MG63 (cell line): ENCODE results near the gene PMM2. TPM values are rescaled to one million over a fixed set of nuclear protein-coding genes. Genes with fewer than 3 reads are reported as not detected.
"Not testable (repeated sequence)": the region's sequence is repeated elsewhere in the genome, so short reads cannot be mapped to it uniquely, and the experiment has no call there.

Source experiments
- DNase-seq: peaks from one replicate; pipeline ENCODE4 v3.0.0-alpha.2; 2020
- H3K27me3 ChIP-seq: fragments of 250-450 bp; sonication (Bioruptor Pico); 2 replicates; pipeline ENCODE4 v1.5.1; 2020; ENCODE audit warnings: mild to moderate bottlenecking, moderate library complexity
- H3K36me3 ChIP-seq: fragments of 250-450 bp; sonication (Bioruptor Pico); 2 replicates; pipeline ENCODE4 v1.5.1; 2020; ENCODE audit warnings: mild to moderate bottlenecking, moderate library complexity
- H3K4me3 ChIP-seq: fragments of 250-450 bp; sonication (Bioruptor Pico); 2 replicates; pipeline ENCODE4 v1.5.1; 2020; ENCODE audit warnings: mild to moderate bottlenecking, moderate library complexity
- H3K9me3 ChIP-seq: fragments of 250-450 bp; sonication (Bioruptor Pico); 2 replicates; pipeline ENCODE4 v1.5.1; 2020; ENCODE audit warnings: mild to moderate bottlenecking, moderate library complexity
- total RNA-seq: library from RNA; depleted of rRNA; stranded (reverse); fragments of >200 nt; shearing (Covaris generic); gene quantifications from 2 replicates; pipeline ENCODE4 v1.2.3, GENCODE V29; 2014; ENCODE audit warnings: low replicate concordance

Gene PMM2
- total RNA-seq, 1 experiment from 2014 or later = 53.1 TPM

DNA sequence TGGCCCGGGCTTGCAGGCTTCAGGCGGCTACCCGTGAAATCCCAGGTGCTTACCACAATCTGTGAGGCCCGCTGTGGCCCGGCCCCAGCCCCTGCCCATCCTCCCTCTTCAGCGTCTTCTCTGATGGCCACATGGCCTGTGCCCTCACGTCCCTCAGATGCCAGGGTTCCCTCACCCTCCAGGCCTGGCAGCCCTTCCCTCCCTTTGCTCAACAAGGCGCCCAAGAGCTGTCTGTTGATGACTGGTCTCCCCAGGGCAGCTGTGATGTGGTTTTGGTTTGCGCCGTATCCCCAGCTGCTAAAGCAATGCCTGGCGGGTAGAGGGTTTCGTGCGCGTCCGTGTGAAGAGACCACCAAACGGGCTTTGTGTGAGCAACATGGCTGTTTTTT, 35.1 kb downstream of the PMM2 start:
- Histone ChIP-seq H3K9me3 (no peaks in the 10 kb centered on the region), H3K36me3 (peaks cover 53% of the 10 kb centered on the region), H3K27me3 (no peaks in the 10 kb centered on the region), H3K4me3 (no peak overlapping the region)
- DNase-seq = no peak

GRCh38 chr16:8836797-8837196, 39.2 kb downstream of the PMM2 start:
- not testable (repeated sequence) for H3K4me3 ChIP-seq, H3K27me3 ChIP-seq, DNase-seq, H3K9me3 ChIP-seq
- peaks cover 19% of the 10 kb centered on the region for H3K36me3 ChIP-seq

- not testable (repeated sequence) for DNase-seq, H3K4me3 ChIP-seq, H3K9me3 ChIP-seq, H3K27me3 ChIP-seq
- peaks cover 11% of the 10 kb centered on the region for H3K36me3 ChIP-seq
Measured at GRCh38 chr16:8837594-8837993, 40.0 kb downstream of the PMM2 start.

DNA sequence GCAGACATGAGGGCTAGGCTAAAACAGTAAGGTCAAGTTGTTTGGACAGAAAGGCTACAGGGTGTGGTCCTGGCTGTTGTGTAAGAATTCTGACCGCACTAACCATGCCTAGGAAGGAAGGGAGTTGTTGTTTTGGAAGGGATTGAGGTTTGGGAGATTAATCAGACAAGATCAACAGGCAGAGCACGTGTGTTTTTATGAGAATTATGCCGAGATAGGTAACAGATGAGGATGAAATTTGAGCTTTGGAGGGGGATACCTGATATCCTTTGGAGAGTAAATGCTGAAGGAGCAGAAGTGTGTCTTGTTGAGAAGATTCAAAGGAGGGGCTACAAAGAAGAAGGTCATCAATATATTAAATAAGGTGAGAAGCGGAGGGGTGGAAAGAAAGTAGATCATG, 44.4 kb downstream of the PMM2 start:
- H3K36me3 ChIP-seq = peaks cover 24% of the 10 kb centered on the region
- not testable (repeated sequence) for H3K27me3 ChIP-seq, H3K4me3 ChIP-seq, DNase-seq, H3K9me3 ChIP-seq

GRCh38 chr16:8843296-8843695, 45.7 kb downstream of the PMM2 start:
- peak; percentile 67 for DNase-seq
- not testable (repeated sequence) for H3K9me3 ChIP-seq, H3K4me3 ChIP-seq, H3K27me3 ChIP-seq
- H3K36me3 ChIP-seq = peaks cover 29% of the 10 kb centered on the region

DNA sequence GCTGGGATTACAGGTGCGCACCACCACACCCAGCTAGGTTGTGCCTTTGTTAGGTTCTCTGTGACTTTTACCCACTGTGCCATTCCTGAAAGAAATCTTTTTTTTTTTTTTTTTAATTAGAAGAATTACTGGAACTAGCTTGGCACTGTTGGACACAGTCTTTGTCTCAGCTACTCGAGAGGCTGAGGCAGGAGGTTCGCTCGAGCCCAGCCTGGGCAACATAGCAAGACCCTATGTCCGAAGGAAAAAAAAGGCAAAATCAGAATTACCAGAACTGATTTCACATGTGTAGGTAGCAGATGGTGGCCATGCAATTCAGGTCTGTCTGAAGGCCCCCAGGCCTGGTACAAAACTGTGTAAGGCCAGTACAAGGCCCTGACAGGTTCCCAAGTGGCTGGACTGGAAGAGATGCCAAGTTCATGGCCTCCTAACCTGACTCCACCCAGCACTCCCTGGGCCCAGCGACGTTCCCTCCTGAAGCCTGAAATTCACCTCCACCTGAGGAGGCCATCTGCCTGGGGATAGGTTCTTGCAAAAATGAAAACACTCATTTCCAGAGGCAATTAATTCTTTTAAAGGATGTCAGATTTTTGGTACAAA, 48.2 kb downstream of the PMM2 start:
- Histone ChIP-seq H3K9me3 (no peaks in the 10 kb centered on the region), H3K27me3 (no peaks in the 10 kb centered on the region), H3K36me3 (peaks cover 49% of the 10 kb centered on the region), H3K4me3 (no peak overlapping the region)
- DNase-seq = no peak

GRCh38 chr16:8846401-8846932, 48.8 kb downstream of the PMM2 start:
- DNase-seq = no peak
- H3K36me3 ChIP-seq = peaks cover 56% of the 10 kb centered on the region
- H3K27me3 ChIP-seq = no peaks in the 10 kb centered on the region
- H3K4me3 ChIP-seq = no peak overlapping the region
- H3K9me3 ChIP-seq = no peaks in the 10 kb centered on the region

- Histone ChIP-seq H3K9me3 (no peaks in the 10 kb centered on the region), H3K4me3 (no peak overlapping the region), H3K36me3 (peaks cover 59% of the 10 kb centered on the region)
Measured at GRCh38 chr16:8847145-8847544, 49.5 kb downstream of the PMM2 start.

GRCh38 chr16:8847623-8848022, 50.0 kb downstream of the PMM2 start:
- H3K36me3 ChIP-seq = peaks cover 64% of the 10 kb centered on the region
- no peak for DNase-seq
- no peaks in the 10 kb centered on the region for H3K27me3 ChIP-seq
- no peak overlapping the region for H3K4me3 ChIP-seq
- H3K9me3 ChIP-seq = no peaks in the 10 kb centered on the region

More at GRCh38 chr16:8847145-8847544, 49.5 kb downstream of the PMM2 start:
- DNase-seq = no peak
- H3K27me3 ChIP-seq = no peaks in the 10 kb centered on the region

GRCh38 chr16:8848231-8848938, 50.7 kb downstream of the PMM2 start:
- Histone ChIP-seq H3K27me3 (no peaks in the 10 kb centered on the region), H3K36me3 (peaks cover 72% of the 10 kb centered on the region), H3K9me3 (no peaks in the 10 kb centered on the region), H3K4me3 (no peak overlapping the region)
- no peak for DNase-seq

DNA sequence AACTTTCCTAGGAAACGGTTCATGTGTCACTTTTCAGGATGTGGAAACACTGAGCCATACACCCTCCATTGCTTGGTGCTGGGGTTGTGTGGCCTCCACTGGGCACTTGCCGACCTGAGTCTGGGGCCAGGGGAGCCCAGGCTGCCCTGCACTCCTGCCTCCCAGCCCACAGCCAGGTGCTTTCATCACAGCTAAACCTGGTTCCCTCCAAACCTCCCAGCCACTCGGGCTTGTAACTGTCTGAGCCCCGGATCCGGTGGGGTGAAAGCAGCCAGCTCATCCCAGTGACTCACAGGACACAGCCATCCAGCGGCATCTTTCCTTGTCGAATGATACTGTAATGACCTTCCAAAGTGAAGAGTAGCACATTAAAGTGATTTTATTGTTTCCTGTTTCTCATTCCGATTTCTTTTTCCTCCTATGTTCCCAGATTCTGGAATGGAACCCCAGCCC, 51.3 kb downstream of the PMM2 start:
- Histone ChIP-seq H3K27me3 (no peaks in the 10 kb centered on the region), H3K4me3 (no peak overlapping the region), H3K9me3 (no peaks in the 10 kb centered on the region), H3K36me3 (peaks cover 77% of the 10 kb centered on the region)
- peak; percentile 68 for DNase-seq

- Histone ChIP-seq H3K4me3 (no peak overlapping the region), H3K9me3 (no peaks in the 10 kb centered on the region), H3K36me3 (peaks cover 80% of the 10 kb centered on the region), H3K27me3 (no peaks in the 10 kb centered on the region)
- DNase-seq = no peak
Measured at GRCh38 chr16:8849411-8850011, 51.9 kb downstream of the PMM2 start.

DNA sequence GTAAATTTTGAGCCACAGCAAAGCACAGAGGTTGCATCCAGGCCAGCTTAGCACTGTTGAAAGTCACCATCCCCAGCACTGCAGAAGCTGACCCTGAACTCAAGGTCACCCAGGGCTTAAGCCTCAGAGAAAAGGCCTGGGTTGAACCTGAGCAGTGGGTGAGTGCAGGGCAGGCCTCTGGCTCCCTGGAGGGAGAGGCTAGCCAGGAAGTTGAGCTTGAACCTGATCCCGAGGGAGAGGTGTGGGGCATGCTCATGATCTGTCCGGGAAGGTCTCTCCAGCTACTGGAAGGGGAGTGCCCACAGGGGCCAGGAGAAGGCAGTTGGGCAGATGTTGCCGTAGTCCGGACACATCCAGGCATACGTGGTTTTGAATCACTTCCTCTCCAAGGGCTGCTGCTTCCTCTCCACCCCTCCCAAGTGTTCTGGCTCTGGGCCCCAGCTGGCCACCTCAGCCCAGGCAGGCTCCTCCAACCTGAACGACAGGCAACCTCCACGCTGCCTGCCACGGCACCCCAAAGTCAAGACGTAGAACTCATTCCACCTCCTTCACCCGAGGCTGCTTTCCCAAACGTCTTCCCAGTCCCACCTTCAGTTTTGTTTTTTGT, 52.7 kb downstream of the PMM2 start:
- H3K27me3 ChIP-seq = no peaks in the 10 kb centered on the region
- no peak overlapping the region for H3K4me3 ChIP-seq
- peak; percentile 83 for DNase-seq
- no peaks in the 10 kb centered on the region for H3K9me3 ChIP-seq
- H3K36me3 ChIP-seq = peaks cover 85% of the 10 kb centered on the region

DNA sequence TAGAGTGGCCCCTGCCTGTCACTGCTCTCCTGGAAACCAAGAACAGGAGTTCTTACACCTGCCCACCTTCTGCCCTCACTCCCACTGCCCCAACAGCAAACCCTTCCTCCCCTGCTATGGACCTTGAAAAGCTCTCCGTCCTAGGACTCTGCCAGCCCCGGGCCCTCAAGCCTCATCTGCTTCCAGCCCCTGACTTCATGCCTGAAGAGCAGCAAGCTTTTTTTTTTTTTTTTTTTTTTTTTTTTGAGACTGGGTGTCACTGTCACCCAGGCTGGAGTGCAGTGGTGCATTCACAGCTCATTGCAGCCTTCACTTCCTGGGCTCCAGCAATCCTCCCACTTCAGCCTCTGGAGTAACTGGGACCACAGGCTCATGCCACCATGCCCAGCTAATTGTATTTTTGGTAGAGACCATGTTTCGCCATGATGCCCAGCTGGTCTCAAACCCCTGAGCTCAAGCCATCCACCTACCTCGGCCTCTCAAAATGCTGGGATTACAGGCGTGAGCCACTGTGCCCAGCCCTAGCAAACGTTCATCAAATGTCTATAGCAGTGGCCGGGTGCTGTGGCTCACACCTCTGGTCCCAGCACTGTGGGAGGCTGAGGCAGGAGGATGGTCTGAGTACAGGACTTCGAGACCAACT, 54.2 kb downstream of the PMM2 start:
- Histone ChIP-seq H3K27me3 (no peaks in the 10 kb centered on the region), H3K9me3 (no peaks in the 10 kb centered on the region), H3K36me3 (peaks cover 88% of the 10 kb centered on the region), H3K4me3 (no peak overlapping the region)
- no peak for DNase-seq

DNA sequence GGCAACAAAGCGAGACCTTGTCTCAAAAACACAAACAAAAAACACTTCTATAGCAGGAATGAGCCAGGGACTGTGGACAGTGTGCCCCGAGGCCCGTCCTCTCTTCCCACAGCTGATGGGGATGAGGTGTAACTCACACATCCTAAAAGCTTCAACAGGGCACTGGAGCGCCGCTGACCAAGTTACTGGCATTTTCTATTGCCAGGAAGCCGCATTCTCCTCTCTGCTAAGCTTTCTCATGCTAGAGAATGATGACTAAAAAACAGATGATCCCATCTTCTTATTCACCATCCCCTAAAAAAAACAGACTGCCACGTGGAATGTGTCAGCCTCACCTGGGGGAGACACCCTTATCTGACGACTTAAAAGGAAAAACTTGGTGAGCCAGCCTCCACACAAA, 54.9 kb downstream of the PMM2 start:
- H3K9me3 ChIP-seq = no peaks in the 10 kb centered on the region
- H3K4me3 ChIP-seq = no peak overlapping the region
- no peak for DNase-seq
- peaks cover 84% of the 10 kb centered on the region for H3K36me3 ChIP-seq
- no peaks in the 10 kb centered on the region for H3K27me3 ChIP-seq

- no peaks in the 10 kb centered on the region for H3K27me3 ChIP-seq
- DNase-seq = no peak
- H3K9me3 ChIP-seq = no peaks in the 10 kb centered on the region
- H3K36me3 ChIP-seq = peaks cover 84% of the 10 kb centered on the region
- H3K4me3 ChIP-seq = no peak overlapping the region
Measured at GRCh38 chr16:8853150-8853549, 55.5 kb downstream of the PMM2 start.

- Histone ChIP-seq H3K9me3 (no peaks in the 10 kb centered on the region), H3K27me3 (no peaks in the 10 kb centered on the region), H3K4me3 (no peak overlapping the region), H3K36me3 (peaks cover 82% of the 10 kb centered on the region)
- no peak for DNase-seq
Measured at GRCh38 chr16:8853611-8854010, 56.0 kb downstream of the PMM2 start.
